Retina (tissue), 1 donor: Measurements from ENCODE around the gene F13A1.
"Not testable (repeated sequence)": the region's sequence is repeated elsewhere in the genome, so short reads cannot be mapped to it uniquely, and the experiment has no call there.

Experiments
- DNase-seq: peaks from one replicate; pipeline ENCODE4 v3.0.0-alpha.2; 2016

F13A1 gene

DNA sequence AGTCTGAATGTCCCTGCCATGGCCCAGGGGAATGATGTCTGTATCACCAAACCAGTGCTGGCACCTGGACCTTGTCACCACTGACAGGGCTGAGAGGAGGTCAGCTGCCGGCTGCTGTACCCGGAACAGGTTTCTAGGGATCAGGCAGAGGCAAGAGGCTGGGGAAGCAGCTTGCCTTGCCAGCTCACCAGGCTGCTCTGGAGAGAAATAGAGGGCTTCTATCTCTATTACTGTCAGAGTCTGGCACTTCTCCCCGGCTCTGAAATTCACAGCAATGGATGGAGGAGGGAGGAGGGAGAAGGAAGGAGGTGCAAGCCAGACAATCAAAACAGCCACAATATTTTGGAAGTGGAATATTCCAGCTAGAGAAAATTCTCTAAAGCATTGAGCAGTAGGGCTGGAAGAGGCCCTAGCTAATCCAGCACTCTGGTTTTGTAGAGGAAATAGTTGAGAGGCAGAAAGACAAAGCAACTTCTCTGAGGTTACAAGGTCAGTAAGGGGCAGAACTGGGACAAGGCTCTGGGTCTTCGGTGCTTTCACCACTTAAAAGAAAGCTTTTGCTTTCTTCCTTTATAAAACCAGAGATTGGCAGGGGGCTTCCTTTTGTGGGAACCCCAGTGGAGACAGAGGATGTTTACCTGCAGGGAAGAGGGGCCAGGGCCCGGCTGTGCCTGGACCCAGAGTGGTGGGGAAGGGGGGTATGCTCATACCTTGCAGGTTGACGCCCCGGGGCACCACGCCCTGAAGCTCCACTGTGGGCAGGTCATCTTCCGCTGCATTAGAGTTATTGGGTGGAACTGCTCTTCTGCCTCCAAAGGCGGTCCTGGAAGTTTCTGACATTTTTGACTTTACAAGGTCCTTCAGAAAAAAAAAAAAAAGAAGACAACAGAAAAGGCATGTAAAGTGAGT is 2.4 kb downstream of the F13A1 start:
- DNase-seq = no peak

DNA sequence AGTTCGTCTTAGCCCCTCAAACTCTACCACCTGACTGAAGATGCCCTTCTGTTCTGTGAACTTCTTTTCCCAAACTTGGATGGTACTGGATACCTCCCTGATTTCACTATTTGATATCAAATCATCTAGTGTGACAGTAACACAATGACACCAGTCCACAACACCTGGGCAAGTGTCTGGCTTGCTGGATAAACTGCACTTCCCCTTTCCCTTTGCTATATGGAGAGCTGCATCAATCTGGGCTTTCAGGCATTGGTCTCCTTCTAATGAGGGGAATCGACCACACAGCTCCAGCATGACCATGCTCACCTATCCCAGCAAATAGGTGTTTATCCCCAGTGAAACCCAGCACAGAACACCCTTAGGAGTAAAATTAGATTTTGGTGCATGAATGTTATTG is 3.1 kb downstream of the F13A1 start:
- DNase-seq = no peak

DNA sequence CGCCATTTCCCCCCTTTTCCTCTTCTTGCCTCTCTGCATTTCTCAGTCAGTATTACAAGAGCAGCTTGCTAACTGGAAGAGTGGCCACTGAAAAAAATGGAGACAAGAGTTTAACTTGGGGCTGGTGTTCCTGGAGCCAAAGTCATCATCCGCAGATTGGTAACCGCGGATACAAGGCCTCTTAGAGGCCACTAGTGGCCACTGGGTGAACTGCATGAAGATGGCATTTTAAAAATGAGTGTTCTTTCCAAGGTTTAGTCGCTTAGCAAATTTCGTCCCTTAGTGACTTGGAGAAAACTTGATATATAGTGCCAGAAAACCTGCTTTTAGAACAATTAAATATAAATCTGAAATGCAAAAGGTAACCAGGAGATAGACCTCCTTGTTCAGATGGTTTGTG is 4.8 kb downstream of the F13A1 start:
- DNase-seq = peak; percentile 65

DNA sequence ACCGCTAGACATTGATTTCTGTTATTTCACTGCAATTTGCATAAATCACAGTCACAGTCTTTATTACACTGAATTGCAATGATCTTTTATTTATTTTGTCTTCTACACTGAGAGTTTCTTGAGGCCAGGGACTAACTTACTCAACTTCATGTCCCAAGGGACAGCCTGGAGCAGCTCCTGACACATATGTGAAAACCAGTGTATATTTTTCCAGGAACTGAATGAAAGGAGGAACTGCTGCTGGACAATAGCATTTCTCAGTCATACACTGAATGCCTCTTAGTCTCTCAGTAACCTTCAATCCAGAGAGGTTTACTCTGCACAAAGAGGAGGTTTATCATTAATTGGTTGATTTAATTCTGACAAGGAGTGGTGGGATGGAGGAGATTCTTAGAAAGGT is 5.9 kb downstream of the F13A1 start:
- DNase-seq = no peak

DNA sequence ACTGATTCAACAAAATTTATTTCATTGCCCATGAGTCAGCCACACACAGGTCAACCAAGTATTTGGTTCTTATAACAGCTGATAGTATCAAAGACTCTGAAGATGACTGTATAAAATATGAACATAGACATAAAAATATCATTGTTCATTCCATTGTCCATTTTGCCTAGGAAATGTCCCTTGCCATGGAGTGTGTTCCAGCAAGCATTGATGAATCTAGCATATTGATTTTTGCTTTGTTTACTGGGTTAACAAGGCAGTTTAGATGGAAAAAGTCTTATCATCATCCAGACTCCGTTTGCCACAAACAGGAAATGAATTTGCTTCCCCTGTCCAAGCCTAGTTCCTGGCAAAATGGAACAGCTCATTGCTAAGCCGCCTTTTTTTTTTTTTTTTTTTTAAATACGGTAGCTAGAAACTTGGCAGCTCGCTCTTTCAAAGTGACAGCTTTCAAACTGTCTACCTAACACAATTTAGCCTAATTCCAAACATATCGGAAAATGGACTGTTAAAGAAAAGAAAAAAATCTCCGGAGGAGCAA is 7.5 kb downstream of the F13A1 start:
- DNase-seq = no peak

DNA sequence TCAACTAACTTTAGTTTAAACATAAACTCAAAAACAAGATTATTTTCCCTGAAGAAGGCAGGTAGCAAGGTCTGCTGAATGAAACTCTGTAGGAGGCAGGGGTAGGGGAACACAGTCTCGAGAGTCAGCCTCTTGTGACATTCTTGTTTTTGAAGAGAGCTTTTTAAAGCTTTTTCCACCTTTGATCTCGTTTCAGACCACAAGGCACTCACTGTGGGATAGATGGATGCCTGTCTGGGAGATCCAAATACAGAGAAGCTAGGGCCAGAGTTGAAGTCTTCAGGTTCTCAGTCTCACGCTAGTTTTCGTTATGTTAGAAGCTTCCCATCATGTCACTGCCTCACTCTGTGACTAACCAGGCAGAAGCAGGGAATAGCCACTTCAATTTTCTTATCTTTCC is 14.9 kb downstream of the F13A1 start:
- no peak for DNase-seq

DNA sequence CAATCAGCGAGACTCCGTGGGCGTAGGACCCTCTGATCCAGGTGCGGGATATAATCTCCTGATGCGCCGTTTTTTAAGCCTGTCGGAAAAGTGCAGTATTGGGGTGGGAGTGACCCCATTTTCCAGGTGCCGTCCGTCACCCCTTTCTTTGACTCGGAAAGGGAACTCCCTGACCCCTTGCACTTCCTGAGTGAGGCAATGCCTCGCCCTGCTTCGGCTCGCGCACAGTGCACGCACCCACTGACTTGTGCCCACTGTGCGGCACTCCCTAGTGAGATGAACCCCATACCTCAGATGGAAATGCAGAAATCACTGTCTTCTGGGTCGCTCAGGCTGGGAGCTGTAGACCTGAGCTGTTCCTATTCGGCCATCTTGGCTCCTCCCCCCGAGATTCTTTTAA is 20.1 kb downstream of the F13A1 start:
- not testable (repeated sequence) for DNase-seq

DNA sequence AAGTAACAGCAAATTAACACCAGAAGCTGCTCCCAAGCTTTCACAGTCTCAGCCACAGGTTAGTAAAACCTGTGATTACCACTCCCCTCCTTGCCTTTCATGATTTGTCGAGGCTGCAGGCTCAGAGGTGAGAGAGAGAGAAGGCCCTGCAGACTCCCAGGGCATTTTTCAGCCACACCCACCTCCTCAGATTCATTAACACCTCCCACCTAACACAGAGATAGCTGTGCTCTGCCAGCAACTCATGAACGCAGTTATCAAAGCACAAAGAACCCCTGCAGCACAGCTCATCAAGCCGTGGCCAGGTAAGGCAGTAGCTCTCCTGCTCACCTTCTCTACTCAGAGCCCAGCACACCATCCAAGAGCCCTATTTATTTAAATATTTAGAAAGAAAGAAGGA is 27.1 kb downstream of the F13A1 start:
- no peak for DNase-seq

DNA sequence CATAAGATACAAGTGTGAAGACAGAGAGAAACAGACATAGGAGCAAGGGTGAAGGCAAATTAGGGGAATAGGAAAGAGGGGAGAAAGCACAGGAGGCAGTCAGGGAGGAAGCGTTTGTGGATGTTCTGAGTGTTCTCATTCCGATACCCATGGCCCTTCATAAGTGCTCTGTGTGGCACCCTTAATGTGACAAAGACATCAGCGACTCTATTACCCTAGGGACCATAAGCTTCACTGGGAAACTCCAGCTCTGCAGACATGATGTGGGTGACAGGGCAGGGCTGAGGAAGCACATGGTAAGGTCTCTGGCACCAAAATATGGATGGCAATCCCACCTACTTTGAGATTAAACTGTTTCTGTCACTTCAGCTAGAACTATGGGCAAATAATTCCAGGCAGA is 33.0 kb downstream of the F13A1 start:
- no peak for DNase-seq

DNA sequence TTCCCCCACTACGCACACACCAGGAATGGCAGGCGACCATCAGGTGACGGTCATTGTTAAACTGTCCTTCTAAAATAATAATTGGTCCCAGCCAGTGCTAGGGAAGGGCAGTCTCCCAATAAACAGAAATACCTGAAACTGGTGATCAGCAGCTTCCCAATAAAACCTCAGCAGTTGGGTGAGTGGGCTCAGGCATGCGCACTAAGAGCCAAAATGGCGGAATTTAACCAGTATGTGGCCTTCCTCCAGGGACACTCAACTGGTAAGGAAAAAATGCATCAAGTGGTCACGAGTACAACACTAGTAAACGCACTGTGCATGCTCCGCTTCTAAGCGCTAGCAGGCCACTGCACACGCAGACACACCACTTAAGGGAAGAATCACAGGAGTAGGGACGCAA is 34.8 kb downstream of the F13A1 start:
- no peak for DNase-seq

DNA sequence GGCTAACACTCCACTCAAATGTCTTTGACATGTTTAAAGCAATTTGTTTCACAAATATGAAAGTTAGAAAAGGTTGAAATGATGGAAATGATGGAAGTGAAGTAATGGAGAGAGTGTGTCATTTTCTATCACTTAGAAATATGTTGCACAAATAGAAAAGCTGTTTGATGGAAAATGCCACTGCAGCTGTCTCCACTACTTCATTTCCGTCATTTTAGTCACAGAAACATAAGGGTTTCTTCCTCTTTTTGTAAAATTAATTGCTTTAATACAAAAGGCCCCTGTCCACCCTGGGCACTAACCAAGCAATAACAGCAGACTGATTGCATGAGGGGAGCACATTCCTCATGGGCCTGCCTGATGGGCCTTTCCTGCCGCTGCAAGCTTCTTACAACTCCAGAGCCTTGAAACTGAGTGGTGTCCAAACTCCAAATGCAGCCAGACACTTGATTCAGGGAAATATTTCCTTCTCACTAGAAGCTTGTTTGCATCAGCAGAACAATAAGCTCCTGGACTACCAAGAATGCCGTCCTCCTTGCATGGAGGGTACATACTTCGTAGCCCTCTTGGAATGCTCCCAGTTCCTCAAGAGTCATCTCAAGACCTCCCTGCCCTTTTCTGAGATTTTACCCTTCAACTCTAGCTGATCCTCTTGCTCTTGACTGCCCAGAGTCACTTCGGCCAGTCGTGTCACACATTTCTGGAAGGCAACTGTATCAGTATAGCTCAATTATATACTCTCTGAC is 36.1 kb downstream of the F13A1 start:
- peak; percentile 39 for DNase-seq

DNA sequence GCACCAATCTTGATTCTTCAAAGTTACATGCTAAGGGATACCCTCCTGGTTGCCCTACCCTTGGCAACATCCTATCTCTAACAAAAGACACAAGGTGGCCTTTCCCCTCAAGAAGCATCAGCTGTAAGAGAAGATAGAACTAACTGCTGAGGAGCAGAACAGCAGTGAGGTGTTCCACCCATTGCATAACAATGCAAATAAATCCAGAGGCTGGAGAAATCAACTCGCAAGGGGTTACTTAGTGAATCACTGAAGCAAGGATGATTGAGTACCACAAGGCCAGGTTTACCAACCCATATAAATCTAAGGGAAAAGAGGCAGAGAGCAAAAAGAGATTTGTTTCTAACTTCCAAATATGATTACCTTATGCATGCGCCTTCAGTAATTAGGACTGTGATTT is 36.7 kb downstream of the F13A1 start:
- DNase-seq = no peak

DNA sequence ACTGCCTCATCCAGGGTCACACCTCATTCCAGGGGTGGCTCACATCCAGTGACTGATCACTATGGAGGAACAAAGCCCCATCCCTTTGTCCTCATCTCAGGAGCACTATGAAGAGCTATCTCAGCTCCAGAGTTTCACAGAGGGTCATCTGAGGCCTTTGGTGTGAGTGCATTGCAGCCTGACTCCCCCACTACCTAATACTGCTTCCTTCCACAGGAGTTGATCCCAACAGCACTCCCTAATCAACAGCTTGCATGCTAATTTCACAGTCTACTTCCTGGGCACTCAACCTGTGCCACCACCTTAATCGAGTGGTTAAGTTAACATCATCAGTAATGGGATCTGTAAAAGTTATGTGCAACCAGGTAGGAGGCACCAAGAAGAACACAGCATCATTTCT is 37.7 kb downstream of the F13A1 start:
- no peak for DNase-seq

DNA sequence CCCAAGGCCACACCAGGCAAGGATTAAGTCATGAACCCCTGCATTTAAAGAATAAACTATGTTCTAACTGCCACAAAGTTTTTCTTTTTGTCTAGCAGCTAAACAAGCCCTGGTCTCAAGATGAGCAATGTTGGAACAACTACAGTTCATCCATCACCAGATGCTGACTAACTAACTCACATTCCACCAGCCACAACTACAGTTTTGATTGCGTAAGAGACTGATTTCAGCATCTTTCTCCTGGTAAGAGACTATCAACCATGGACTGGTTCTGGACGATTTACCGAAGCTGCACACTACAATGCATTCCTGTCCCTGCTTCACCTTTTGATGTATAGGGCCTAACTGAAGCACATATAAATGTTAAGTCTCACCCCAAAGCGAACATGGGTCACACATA is 43.0 kb downstream of the F13A1 start:
- DNase-seq = no peak

DNA sequence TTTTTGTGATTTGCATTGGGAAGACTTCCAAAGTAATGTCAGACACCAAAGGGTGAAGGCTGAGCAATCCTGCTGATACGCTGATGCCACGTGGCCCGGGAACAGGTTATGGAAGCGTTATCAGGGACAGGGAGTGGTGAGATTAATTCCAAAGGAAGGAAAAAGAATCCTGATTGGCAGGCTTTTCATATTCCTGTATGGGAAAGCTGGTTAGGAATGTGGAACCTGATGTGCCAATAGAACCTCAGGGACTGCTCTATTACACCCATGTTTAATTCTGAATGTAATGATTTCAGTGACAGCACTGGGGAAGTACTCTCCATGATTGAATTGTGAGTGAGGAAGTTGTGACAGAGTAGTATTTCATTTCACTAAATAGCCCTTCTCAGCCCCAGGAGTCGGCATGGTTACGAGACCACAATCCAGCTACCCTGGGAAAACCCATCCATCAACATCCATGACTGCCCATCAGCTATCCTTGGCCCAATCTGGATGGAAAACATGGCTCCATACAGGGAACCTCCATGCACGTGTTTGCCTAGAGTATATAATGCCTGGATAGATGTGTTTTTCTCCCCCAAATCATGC is 49.4 kb downstream of the F13A1 start:
- no peak for DNase-seq

DNA sequence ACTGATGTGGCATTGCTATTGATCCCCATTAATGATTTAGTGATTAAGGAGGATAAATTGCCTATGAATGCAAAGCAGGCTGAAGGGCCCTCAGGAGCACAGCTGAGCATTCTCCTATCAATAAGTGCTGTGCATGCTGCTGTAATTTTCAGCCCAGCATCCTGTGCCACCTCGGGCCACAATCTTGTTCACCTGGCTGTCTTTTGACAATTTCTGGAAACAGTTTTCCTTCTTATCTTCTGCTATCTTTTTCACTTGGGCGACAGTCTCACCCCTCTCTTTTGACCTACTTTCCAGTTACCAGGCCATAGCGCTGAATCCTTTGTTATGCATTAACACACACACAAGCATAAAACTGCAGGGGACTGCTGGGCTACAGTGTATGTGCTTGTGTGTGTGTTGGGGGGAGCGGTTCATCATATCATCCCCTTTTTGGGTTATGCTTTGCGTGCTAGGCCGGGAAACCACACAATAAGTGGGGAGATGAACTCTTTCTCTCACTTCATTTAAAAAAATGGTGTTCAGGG is 60.2 kb downstream of the F13A1 start:
- peak; percentile 67 for DNase-seq

DNA sequence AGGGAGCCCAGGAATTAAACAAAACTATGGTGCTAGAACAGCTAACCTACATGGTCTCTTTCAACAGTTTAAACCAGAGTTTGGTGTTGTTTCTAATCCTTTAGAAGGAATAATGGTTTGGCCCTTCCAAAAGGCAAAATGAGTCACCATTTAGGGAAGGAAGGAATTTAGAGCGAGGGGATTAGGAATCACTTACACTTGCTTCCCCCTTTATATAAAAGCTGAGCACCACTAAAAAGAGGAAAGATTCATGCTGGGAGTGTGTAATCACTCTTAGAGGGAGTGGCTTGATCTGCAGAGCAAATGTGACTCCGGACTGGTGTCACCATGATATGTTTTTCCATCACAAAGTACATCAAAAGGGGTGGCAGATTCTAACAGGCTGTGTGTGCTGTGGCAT is 63.6 kb downstream of the F13A1 start:
- DNase-seq = no peak

DNA sequence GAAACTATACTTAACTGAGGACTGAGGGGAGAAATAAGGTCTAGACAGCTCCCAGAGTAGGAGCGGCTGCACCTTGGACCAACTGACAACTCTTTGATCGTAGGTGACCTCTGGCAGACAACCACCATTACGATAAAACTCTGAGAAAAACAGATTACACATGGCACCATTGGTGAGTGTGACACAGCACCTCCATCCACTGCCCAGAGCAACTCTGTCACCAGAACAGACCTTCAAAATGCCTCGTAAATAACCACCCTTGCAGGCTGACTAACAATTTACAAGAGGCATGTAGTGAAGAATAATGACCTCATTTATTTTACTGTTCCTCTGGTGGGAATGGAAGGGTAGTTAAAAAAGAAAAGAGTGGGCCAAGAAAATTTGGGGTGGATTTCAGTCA is 64.2 kb downstream of the F13A1 start:
- DNase-seq = no peak

DNA sequence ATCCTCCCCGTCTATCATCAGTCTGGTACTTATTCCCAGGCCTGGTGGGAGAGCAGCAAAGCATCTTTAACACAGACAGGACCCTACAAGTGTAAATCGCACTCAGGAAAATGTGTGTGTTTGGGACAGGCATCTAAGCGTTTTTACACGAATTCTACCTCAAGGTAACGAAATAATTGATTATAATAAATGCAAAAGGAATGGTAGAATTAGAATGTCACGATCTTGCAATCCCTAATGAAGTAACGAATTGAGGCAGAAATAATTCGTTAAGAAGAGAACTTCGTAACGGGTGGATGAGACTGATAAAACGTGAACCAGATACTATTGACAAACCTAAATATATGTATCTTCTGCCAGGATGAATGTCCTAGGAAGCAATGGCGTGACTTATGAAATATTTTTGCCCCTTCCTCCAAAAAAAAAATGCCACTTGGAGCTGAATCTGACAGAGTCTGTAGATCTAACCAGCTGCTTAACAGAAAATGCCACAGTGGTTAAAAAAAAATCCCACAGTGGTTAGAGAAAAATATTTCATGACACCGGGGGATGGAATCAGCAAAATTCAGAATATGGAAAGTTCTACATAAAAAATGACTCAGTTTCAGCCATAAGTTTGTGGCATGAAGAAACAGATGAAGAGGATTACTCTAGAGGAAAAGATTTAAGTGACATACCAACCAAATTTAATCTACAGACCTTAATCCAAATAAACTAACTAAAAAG is 68.7 kb downstream of the F13A1 start:
- no peak for DNase-seq

DNA sequence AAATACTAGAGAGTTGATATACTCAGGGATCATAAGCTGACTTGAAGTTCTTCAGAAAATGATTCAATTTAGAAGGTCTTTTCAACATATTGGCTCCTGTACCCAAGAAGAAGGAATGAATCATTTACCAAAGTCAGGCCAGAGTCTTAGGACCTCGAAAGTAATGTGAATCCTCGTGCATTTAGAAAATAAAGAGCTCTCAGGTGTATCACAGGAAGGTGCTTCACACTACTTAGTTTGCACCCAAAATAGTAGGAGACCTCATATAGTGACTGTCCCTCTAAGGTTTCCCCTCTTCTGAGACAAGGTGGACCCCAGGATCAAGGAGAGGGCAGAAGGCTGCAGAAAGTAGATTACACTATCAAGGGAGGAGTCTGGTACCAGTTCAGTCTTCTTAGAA is 71.8 kb downstream of the F13A1 start:
- DNase-seq = no peak

DNA sequence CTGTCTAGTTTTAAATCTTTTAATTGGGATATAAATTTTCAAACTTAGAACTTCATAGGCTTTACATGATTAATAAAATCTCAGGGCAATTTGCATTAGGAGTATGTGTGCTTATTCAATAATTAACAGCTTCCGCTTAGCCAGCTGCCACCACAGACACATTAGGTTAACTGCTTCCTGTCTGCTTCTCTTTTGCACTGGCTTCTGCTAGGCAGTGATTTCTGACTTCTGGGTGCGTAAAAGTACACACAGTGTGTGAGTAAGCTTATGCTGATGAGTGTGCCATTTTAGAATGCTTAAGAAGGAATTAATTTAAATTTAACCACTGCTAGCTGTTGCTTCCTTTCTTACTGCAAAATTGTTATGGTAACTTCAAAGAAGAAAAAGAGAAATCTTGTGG is 73.9 kb downstream of the F13A1 start:
- DNase-seq = no peak

DNA sequence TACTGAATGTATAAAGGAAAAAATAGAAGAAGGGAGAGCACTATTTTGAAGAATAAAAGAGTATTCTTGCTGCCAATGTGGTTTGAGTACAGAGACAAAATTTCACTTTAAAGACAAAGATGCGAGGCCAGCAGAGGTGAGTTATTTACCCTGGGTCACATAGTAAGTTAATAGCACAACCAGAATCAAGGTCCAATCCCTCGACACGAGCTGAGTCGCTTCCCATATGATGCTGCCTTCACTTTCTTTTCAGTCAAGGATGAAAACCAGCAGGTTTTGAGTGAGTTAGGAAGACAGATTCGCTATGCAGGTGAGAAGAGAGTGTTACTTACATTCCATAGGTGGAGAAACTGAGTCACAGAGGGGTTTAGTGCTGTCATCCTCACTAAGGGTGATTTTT is 75.8 kb downstream of the F13A1 start:
- DNase-seq = no peak

DNA sequence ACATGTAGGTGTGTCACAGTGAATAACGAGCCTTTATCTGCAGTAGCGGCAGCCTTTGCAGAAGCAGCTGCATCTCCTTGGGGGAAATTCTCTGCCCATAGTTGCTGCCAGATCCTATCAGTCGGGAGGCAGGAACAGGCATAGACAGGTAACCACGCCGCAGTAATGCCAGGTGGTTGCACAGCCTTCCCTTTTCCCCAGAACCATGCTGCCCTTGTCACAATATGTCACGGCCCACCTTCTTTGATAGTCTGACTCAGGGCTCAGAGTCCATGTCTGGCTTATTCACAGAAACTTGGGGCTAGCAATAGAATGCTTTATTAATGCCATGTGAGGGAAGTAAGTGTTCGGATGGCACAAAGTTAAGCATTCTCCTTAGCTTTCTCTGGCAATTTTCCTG is 76.6 kb downstream of the F13A1 start:
- DNase-seq = no peak
